ENCODE data around the gene LEMD3. TPM values are rescaled to one million over a fixed set of nuclear protein-coding genes. Genes with fewer than 3 reads are reported as not detected.

The LEMD3 gene
- total and polyA plus RNA-seq, 8 donors = 5.5 to 21.2 (median 13.0) TPM

DNA sequence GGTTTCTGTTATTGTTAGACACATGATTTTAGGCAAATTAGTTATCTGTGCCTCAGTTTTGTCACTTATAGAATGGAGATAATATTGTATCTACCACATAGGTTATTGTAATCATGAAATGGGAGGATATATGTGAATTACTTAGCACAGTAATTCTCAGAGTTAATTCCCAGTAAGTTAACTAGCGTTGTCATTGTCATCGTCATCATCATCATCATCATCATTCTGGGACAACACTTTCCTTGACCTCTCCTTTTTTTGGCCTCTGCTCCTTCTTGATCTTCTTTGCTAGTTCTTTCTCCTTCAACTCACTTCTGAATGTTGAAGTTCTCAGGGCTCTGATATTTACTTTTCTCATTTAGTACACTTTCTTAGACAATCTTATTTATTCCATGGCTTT, 122.9 kb downstream of the LEMD3 start:
- DNase-seq (no peak), FAIRE-seq (no peak), ATAC-seq (no peak)
- peaks cover 0 to 4% (median 0%) of the 10 kb centered on the region in 4 donors for H3K27me3 ChIP-seq
- TF ChIP-seq, protein P1, sequence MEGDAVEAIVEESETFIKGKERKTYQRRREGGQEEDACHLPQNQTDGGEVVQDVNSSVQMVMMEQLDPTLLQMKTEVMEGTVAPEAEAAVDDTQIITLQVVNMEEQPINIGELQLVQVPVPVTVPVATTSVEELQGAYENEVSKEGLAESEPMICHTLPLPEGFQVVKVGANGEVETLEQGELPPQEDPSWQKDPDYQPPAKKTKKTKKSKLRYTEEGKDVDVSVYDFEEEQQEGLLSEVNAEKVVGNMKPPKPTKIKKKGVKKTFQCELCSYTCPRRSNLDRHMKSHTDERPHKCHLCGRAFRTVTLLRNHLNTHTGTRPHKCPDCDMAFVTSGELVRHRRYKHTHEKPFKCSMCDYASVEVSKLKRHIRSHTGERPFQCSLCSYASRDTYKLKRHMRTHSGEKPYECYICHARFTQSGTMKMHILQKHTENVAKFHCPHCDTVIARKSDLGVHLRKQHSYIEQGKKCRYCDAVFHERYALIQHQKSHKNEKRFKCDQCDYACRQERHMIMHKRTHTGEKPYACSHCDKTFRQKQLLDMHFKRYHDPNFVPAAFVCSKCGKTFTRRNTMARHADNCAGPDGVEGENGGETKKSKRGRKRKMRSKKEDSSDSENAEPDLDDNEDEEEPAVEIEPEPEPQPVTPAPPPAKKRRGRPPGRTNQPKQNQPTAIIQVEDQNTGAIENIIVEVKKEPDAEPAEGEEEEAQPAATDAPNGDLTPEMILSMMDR (IDR thresholded peaks at IDR 0.05) = no peak
- H3K27ac ChIP-seq = no peak overlapping the region
- no peaks in the 10 kb centered on the region for H3K9me3 ChIP-seq
- intact Hi-C loops (cut with DNase I) = no loop called here
- whole genome bisulfite sequencing, 2 donors = 80 to 90% methylated on average over 2 of the region's 2 CpGs
- no peaks in the 10 kb centered on the region for H3K4me1 ChIP-seq
- H3K36me3 ChIP-seq = no peaks in the 10 kb centered on the region
- no peak overlapping the region for H3K4me3 ChIP-seq

DNA sequence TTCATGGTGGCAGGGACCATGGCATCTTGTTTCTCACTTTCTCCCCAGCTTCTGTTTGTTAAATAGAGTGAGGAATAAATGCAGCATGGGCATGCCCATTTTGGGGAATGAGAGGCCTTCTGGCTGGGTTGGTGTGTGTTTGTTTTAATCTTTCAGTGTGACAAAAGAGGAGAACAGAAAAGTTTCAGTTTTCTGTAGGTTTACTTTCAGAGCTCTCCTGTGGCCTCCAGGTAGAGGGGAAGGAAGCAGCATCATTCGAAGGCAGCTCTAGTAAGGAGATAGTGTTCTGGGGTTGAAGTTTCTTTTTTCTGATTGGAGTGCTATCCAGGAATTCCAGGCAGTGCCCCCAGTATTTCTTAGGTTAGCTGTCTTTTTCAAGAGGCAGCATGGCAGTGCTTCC, 124.4 kb downstream of the LEMD3 start:
- WGBS, 2 donors = 69 to 93% methylated on average over 1 of the region's 1 CpG

DNA sequence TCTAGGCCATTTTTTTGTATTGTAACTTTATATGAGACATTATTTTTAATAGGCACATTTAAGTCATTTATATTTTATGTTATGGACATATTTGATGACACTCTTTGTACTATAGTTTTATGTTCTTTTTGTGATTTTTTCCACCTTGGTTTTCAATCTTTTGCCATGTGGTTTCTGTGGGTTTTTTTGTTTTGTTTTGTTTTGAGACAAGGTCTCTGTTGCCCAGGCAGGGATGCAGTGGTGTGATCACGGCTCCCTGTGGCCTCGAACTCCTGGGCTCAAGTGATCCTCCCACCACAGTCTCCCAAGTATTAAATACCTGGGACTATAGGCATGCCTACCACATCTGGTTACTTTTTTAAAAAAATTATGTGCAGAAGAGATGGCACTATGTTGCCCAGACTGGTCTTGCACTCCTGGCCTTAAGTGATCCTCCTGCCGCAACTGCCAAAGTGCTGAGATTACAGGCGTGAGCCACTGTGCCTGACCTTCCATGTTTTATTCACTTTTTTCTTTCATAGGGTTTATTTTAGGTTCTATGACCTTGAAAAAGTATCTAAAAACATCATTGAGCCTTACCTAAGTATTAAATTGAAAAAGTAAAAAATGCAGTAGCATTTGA, 125.4 kb downstream of the LEMD3 start:
- Histone ChIP-seq H3K27me3 (peaks cover 0 to 4% (median 0%) of the 10 kb centered on the region in 4 donors), H3K4me1 (no peaks in the 10 kb centered on the region), H3K36me3 (no peaks in the 10 kb centered on the region), H3K9me3 (no peaks in the 10 kb centered on the region), H3K27ac (no peak overlapping the region), H3K4me3 (no peak overlapping the region)
- WGBS, 2 donors = 89 to 98% methylated on average over 4 of the region's 4 CpGs
- TF ChIP-seq, protein P1 (IDR thresholded peaks at IDR 0.05) = no peak
- no peak for DNase-seq
- ATAC-seq = no peak
- no peak for FAIRE-seq
- intact Hi-C loops (cut with DNase I) = no loop called here

More for the DNA sequence above, 124.4 kb downstream of the LEMD3 start:
- intact Hi-C loops (cut with DNase I) = no loop called here
- Histone ChIP-seq H3K4me1 (no peaks in the 10 kb centered on the region), H3K27ac (no peak overlapping the region), H3K9me3 (no peaks in the 10 kb centered on the region), H3K36me3 (no peaks in the 10 kb centered on the region), H3K4me3 (no peak overlapping the region), H3K27me3 (peaks cover 0 to 4% (median 0%) of the 10 kb centered on the region in 4 donors)
- no peak for DNase-seq
- ATAC-seq = no peak
- no peak for FAIRE-seq
- TF ChIP-seq, protein P1 (IDR thresholded peaks at IDR 0.05) = no peak

DNA sequence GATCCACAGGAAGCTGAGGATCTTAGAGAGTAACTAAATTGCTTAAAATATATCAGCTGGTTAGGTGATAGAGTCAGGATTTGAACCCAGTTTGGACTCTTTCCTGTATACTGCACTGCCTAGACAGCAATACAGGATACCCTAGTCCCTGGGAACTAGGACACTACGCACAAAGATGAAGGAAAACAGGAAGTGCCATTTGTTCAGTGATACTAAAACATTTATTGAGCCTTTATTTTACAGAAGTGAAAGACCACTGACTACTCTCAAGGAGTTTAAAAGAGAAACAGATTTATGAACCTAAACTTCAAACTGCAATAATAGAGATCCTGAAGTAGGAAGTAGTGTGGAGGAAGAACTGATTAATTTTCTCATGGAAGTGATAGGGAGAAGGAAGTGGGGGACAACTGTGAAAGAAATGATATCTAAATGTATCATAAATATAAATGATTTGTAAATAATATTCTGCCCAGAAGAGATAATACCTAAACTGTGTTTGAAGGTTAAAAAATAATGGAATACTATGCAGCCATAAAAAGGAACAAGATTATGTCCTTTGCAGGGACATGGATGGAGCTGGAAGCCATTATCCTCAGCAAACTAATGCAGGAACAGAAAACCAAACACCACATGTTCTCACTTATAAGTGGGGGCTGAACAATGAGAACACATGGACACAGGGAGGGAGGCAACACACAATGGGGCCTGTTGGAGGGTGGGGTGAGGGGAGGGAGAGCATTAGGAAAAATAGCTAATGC, 127.3 kb downstream of the LEMD3 start:
- peaks cover 0 to 4% (median 0%) of the 10 kb centered on the region in 4 donors for H3K27me3 ChIP-seq
- WGBS, 2 donors = 89 to 90% methylated on average over 1 of the region's 1 CpG
- H3K9me3 ChIP-seq = no peaks in the 10 kb centered on the region
- intact Hi-C loops (cut with DNase I) = no loop called here
- H3K36me3 ChIP-seq = no peaks in the 10 kb centered on the region
- H3K27ac ChIP-seq = no peak overlapping the region
- TF ChIP-seq, protein P1 (IDR thresholded peaks at IDR 0.05) = no peak
- no peak for ATAC-seq
- no peaks in the 10 kb centered on the region for H3K4me1 ChIP-seq
- no peak for DNase-seq
- no peak for FAIRE-seq
- no peak overlapping the region for H3K4me3 ChIP-seq

Other genes starting within 250 kb of the LEMD3 start
- under 1 TPM in 4 of 6 donors, not detected in 2; 0.08 to 0.69 (median 0.28) TPM for gene WIF1, start 48.3 kb upstream of the LEMD3 start, total RNA-seq
- under 1 TPM in 1 of 2 donors, not detected in 1; 0.52 TPM for gene WIF1, start 48.3 kb upstream of the LEMD3 start, polyA plus RNA-seq
- gene MSRB3, start 109.1 kb downstream of the LEMD3 start, total RNA-seq = 10 to 100 TPM in 2 of 6 donors, 1 to 10 TPM in 4; 3.2 to 11.8 (median 4.0) TPM
- gene MSRB3, start 109.1 kb downstream of the LEMD3 start, polyA plus RNA-seq = 1 to 10 TPM; 3.6 to 3.9 TPM